Endothelial cell of umbilical vein (primary cell): ENCODE results near the gene C3orf33. TPM values are rescaled to one million over a fixed set of nuclear protein-coding genes. Genes with fewer than 3 reads are reported as not detected.
A peak's percentile ranks its signal among the peaks of the same experiment; 100 is the strongest.
"Not testable (repeated sequence)": the region's sequence is repeated elsewhere in the genome, so short reads cannot be mapped to it uniquely, and the experiment has no call there.

Experiments used
- BruUV-seq: library from RNA; stranded (reverse); fragments of 400-500 nt; replicated peaks from 2 replicates; lab custom pipeline; 2021; lab: Mats Ljungman, UMichigan
- CTCF ChIA-PET: fragments of 300-600, 350-600 bp; sonication (Branson Sonifier 250); formaldehyde crosslinking; loops from one replicate; lab custom pipeline; 2021; ENCODE audit warnings: antibody characterized with exemption, inconsistent platforms; lab: Charles Lee
- POLR2A ChIA-PET: fragments of 300-600, 350-600 bp; sonication (Branson Sonifier 250); formaldehyde crosslinking; loops from one replicate; lab custom pipeline; 2021; ENCODE audit warnings: antibody characterized with exemption, inconsistent platforms; lab: Charles Lee
- DNase-seq: peaks from one replicate; pipeline ENCODE4 v3.0.0-alpha.2; 2011; ENCODE audit warnings: low read depth, low spot score
- FAIRE-seq: peaks from 2 replicates; lab custom pipeline; 2011; peaks lifted over from hg19 to GRCh38; lab: Jason Lieb, UNC
- H2AFZ ChIP-seq: 2 replicates; pipeline ENCODE4 v1.6.0; 2012; ENCODE audit warnings: low read depth, low read length, control low read depth, inconsistent platforms
- H3K27ac ChIP-seq: 2 replicates; pipeline ENCODE4 v1.5.1; 2011; ENCODE audit warnings: low read depth, mild to moderate bottlenecking, control low read depth, low read length, moderate library complexity; ENCODE audit not compliant: insufficient read depth
- H3K27me3 ChIP-seq, 2 experiments: 2 replicates each; pipeline versions ENCODE4 v1.6.0 to v1.6.1; 2011; ENCODE audit warnings: low read length in 2 of 2, mixed read lengths in 1 of 2; ENCODE audit not compliant: control insufficient read depth in 2 of 2, insufficient read depth in 2 of 2
- H3K36me3 ChIP-seq, 2 experiments: 2 replicates in 1 of 2; 3 replicates in 1 of 2; pipeline ENCODE4 v1.5.1; 2011; ENCODE audit warnings: low read length in 2 of 2, mild to moderate bottlenecking in 1 of 2, moderate library complexity in 1 of 2; ENCODE audit not compliant: control insufficient read depth in 2 of 2, insufficient read depth in 2 of 2; ENCODE audit errors: extremely low read depth in 1 of 2
- H3K4me1 ChIP-seq: 3 replicates; pipeline ENCODE4 v1.5.1; 2011; ENCODE audit warnings: mild to moderate bottlenecking, low read length; ENCODE audit not compliant: control insufficient read depth, insufficient read depth; ENCODE audit errors: extremely low read depth
- H3K4me2 ChIP-seq: 2 replicates; pipeline ENCODE4 v1.6.1; 2011; ENCODE audit warnings: low read length, control low read depth, mixed read lengths; ENCODE audit not compliant: insufficient read depth
- H3K4me3 ChIP-seq, 3 experiments: fragments of 200-600 bp in 1 of 3; sonication (generic), shearing (Covaris generic) in 1 of 3; replicated peaks in 1 of 3; 2 replicates each; pipeline ENCODE4 v1.5.1; 2011 to 2016; ENCODE audit warnings: control low read depth in 3 of 3, low read length in 3 of 3, mild to moderate bottlenecking in 2 of 3, inconsistent platforms in 1 of 3, low read depth in 1 of 3, moderate library complexity in 1 of 3; ENCODE audit not compliant: insufficient read depth in 1 of 3
- H3K79me2 ChIP-seq: 2 replicates; pipeline ENCODE4 v1.6.0; 2012; ENCODE audit warnings: low read length, inconsistent platforms; ENCODE audit not compliant: control insufficient read depth, insufficient read depth
- H3K9ac ChIP-seq: replicated peaks from 2 replicates; pipeline ENCODE3; 2011; ENCODE audit warnings: low read length, control low read depth; ENCODE audit not compliant: insufficient read depth; ENCODE audit errors: extremely low read depth
- H3K9me1 ChIP-seq: replicated peaks from 3 replicates; pipeline ENCODE4 v1.6.0; 2011; ENCODE audit warnings: mild to moderate bottlenecking, low read length; ENCODE audit not compliant: control insufficient read depth, insufficient read depth; ENCODE audit errors: extremely low read depth
- H3K9me3 ChIP-seq: replicated peaks from 2 replicates; pipeline ENCODE4 v1.5.1; 2012; ENCODE audit warnings: low read length, inconsistent platforms; ENCODE audit not compliant: control insufficient read depth, insufficient read depth
- H4K20me1 ChIP-seq: replicated peaks from 2 replicates; pipeline ENCODE3; 2011; ENCODE audit warnings: mild to moderate bottlenecking, low read length; ENCODE audit not compliant: control insufficient read depth, insufficient read depth; ENCODE audit errors: extremely low read depth
- CTCF ChIP-seq, 2 donors: IDR thresholded peaks; 1 replicate in 1 of 2; 2 replicates in 1 of 2; pipeline ENCODE4 v1.5.1; 2011; ENCODE audit warnings: low read length in 2 of 2, mild to moderate bottlenecking in 2 of 2, moderate library complexity in 2 of 2, control low read depth in 1 of 2, inconsistent platforms in 1 of 2, low read depth in 1 of 2; ENCODE audit not compliant: insufficient read depth in 1 of 2; ENCODE audit errors: extremely low read depth in 1 of 2
- EZH2 ChIP-seq: IDR thresholded peaks from 2 replicates; pipeline ENCODE4 v1.6.1; 2012; ENCODE audit warnings: borderline replicate concordance, low read depth, mild to moderate bottlenecking, moderate library complexity, low read length, inconsistent platforms; ENCODE audit not compliant: severe bottlenecking
- FOS ChIP-seq: IDR thresholded peaks from 2 replicates; pipeline ENCODE4 v1.6.1; 2011; ENCODE audit warnings: mild to moderate bottlenecking, low read length, moderate library complexity, borderline replicate concordance; ENCODE audit not compliant: insufficient read depth
- GATA2 ChIP-seq: IDR thresholded peaks from 2 replicates; pipeline ENCODE4 v1.7.0; 2011; ENCODE audit warnings: low read depth, mild to moderate bottlenecking, moderate library complexity, mixed read lengths, low read length; ENCODE audit not compliant: insufficient read length, insufficient read depth
- JUN ChIP-seq: IDR thresholded peaks from 2 replicates; pipeline ENCODE4 v1.6.1; 2011; ENCODE audit warnings: borderline replicate concordance, low read depth; ENCODE audit not compliant: insufficient read length, insufficient read depth
- MAX ChIP-seq: IDR thresholded peaks from 2 replicates; pipeline ENCODE4 v1.6.1; 2011; ENCODE audit not compliant: insufficient read depth, insufficient read length
- MYC ChIP-seq: IDR thresholded peaks from one replicate; pipeline ENCODE4 v1.6.1; 2011; ENCODE audit warnings: mild to moderate bottlenecking, low read depth, low read length
- POLR2AphosphoS5 ChIP-seq: IDR thresholded peaks from 2 replicates; pipeline ENCODE4 v1.6.1; 2012; ENCODE audit warnings: low read depth, mild to moderate bottlenecking, control low read depth, low read length, moderate library complexity; ENCODE audit not compliant: insufficient read depth
- dilution Hi-C: fragments of 300-500 bp; cut with MboI; formaldehyde crosslinking; loops from one replicate; pipeline ENCODE4 v1.15.0; 2019; ENCODE audit warnings: low sequenced_read_pairs; ENCODE audit not compliant: extremely low pct_ligation_motif_present
- intact Hi-C: fragments of 100-400 bp; cut with micrococcal nuclease; formaldehyde crosslinking; loops from one replicate; pipeline ENCODE4 v1.10.0; 2022
- polyA plus RNA-seq, 4 experiments: library from polyadenylated mRNA; depleted of rRNA in 3 of 4; stranded (reverse) in 3 of 4; unstranded in 1 of 4; fragments of >200 nt; gene quantifications; 2 replicates each; pipeline versions ENCODE4 v1.2.1 to v1.2.3, GENCODE V29; 2011 to 2012; ENCODE audit warnings: missing spikeins in 1 of 4
- total RNA-seq: library from RNA; stranded (reverse); gene quantifications from 2 replicates; pipeline ENCODE4 v1.2.3, GENCODE V29; 2021

C3orf33 gene
- total and polyA plus RNA-seq, 2 donors (not counting 3 experiments of a cell fraction or from before 2014, with no cell fraction given) = 1.7 to 2.3 TPM

GRCh38 chr3:155852341-155852740 lies 46.3 kb upstream of the C3orf33 start:
- H3K27me3 ChIP-seq = no peaks in the 10 kb centered on the region
- no peaks in the 10 kb centered on the region for H3K9me1 ChIP-seq
- H3K27ac ChIP-seq = no peak overlapping the region
- no peaks in the 10 kb centered on the region for H3K9me3 ChIP-seq
- H4K20me1 ChIP-seq = no peaks in the 10 kb centered on the region
- peak overlapping the region; percentile 99 for H3K4me2 ChIP-seq
- dilution Hi-C loops = no loop called here
- H3K36me3 ChIP-seq = no peaks in the 10 kb centered on the region
- DNase-seq (peak; percentile 16), FAIRE-seq (no peak)
- peak overlapping the region; percentile 56 to 96 (median 75) for H3K4me3 ChIP-seq
- ChIA-PET POLR2A (no interaction called here), CTCF (interaction anchor here (0.8 to 3.6 kb wide), 2 partner anchors 20 to 46 kb away, joined by 4 to 34 read pairs; partner anchors contain the start of gene C3orf33)
- no peak overlapping the region for H2AFZ ChIP-seq
- H3K9ac ChIP-seq = peak overlapping the region; percentile 79
- peaks cover 52% of the 10 kb centered on the region for H3K79me2 ChIP-seq
- H3K4me1 ChIP-seq = peaks cover 7% of the 10 kb centered on the region
- TF ChIP-seq EZH2 (no peak), JUN (no peak), MYC (no peak), POLR2AphosphoS5 (no peak), MAX (no peak), FOS (no peak), CTCF (IDR thresholded peaks at IDR 0.05; ENCODE audit: extremely low read depth in 1 of 2, insufficient read depth in 1 of 2, low read depth in 1 of 2, low read length in 2 of 2) (no peak), GATA2 (no peak)
- no TSS peak for BruUV-seq
- intact Hi-C loops = loop anchor here (5.0 kb wide), 2 partner anchors 105 to 695 kb away; partner anchors contain the start of gene PLCH1

- H3K9me3 ChIP-seq, H3K9ac ChIP-seq, intact Hi-C loops, H3K27ac ChIP-seq, DNase-seq, H3K4me3 ChIP-seq, BruUV-seq, H3K27me3 ChIP-seq, H3K36me3 ChIP-seq, FAIRE-seq, H3K4me2 ChIP-seq, H3K4me1 ChIP-seq, H2AFZ ChIP-seq, POLR2A ChIA-PET, H3K9me1 ChIP-seq, dilution Hi-C loops, H4K20me1 ChIP-seq: not testable (repeated sequence)
- peaks cover 73% of the 10 kb centered on the region for H3K79me2 ChIP-seq
- CTCF ChIA-PET = interaction anchor here (2.3 kb wide), 1 partner anchor 43 kb away, joined by 9 read pairs; the partner anchor contains the start of gene C3orf33
Measured at GRCh38 chr3:155849404-155849803, 43.3 kb upstream of the C3orf33 start.
